HFF-Myc (cell line): ENCODE results near the gene DCUN1D3.

Experiments
- DNase-seq: peaks from one replicate; pipeline ENCODE4 v3.0.0-alpha.2; 2011; ENCODE audit warnings: low read depth; ENCODE audit errors: extremely low read depth
- H3K4me3 ChIP-seq: replicated peaks from 2 replicates; pipeline ENCODE4 v1.5.1; 2011; ENCODE audit warnings: low read depth, mild to moderate bottlenecking, control low read depth, low read length
- CTCF ChIP-seq: IDR thresholded peaks from 2 replicates; pipeline ENCODE4 v1.5.1; 2012; ENCODE audit warnings: mild to moderate bottlenecking, low read depth, low read length, control low read depth; ENCODE audit errors: missing control alignments

DCUN1D3 gene

GRCh38 chr16:20839504-20839903, 60.7 kb downstream of the DCUN1D3 start:
- no peak for DNase-seq
- H3K4me3 ChIP-seq = no peak overlapping the region
- TF ChIP-seq CTCF = no peak

GRCh38 chr16:20838240-20838639, 61.9 kb downstream of the DCUN1D3 start:
- DNase-seq = no peak
- no peak for TF ChIP-seq CTCF
- H3K4me3 ChIP-seq = no peak overlapping the region

- TF ChIP-seq CTCF = no peak
- no peak overlapping the region for H3K4me3 ChIP-seq
- DNase-seq = no peak
These were observed 67.1 kb downstream of the DCUN1D3 start for GRCh38 chr16:20833086-20833485.

GRCh38 chr16:20830372-20830771, 69.8 kb downstream of the DCUN1D3 start:
- no peak overlapping the region for H3K4me3 ChIP-seq
- no peak for DNase-seq
- TF ChIP-seq CTCF = no peak

- no peak overlapping the region for H3K4me3 ChIP-seq
- DNase-seq = no peak
- no peak for TF ChIP-seq CTCF
These were observed 70.6 kb downstream of the DCUN1D3 start for GRCh38 chr16:20829536-20829935.

GRCh38 chr16:20826039-20826566, 74.1 kb downstream of the DCUN1D3 start:
- no peak for TF ChIP-seq CTCF
- H3K4me3 ChIP-seq = no peak overlapping the region
- DNase-seq = no peak
